GM12892 (cell line): ENCODE results near the gene PDIA6.
"Not testable (repeated sequence)": the region's sequence is repeated elsewhere in the genome, so short reads cannot be mapped to it uniquely, and the experiment has no call there.

Source experiments
- DNase-seq: peaks from one replicate; pipeline ENCODE4 v3.0.0; 2011; ENCODE audit not compliant: insufficient read length
- FAIRE-seq: peaks from 2 replicates; lab custom pipeline; 2011; peaks lifted over from hg19 to GRCh38; lab: Jason Lieb, UNC
- POLR2A ChIP-seq: IDR thresholded peaks from 2 replicates; pipeline ENCODE4 v1.6.1; 2011; ENCODE audit warnings: low read depth, low read length, control low read depth
- POLR2AphosphoS5 ChIP-seq: IDR thresholded peaks from 2 replicates; pipeline ENCODE4 v1.6.1; 2011; ENCODE audit warnings: low read depth, low read length, control low read depth
- TAF1 ChIP-seq: IDR thresholded peaks from 2 replicates; pipeline ENCODE4 v1.6.1; 2011; ENCODE audit warnings: low read depth, mild to moderate bottlenecking, control low read depth, low read length, borderline replicate concordance

The PDIA6 gene

DNA sequence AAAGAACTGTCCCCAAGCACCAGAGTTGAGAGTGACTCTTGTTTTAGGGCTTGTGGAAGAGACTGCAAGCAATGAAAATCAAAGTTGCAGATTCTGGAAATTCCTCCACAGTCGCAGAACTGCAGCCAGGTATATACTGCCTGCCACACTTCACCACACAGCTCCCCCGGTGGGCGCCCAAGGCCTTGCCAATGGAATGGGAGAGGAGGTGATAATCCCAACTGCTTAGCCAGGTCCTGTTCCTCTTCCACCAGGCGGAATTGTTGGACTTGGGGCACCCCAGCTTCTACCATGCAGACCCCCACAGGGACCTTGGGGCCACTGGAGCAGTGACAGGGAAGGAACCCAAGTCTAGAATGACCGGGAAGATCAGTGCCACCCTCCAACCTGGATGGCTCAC is 4.8 kb upstream of the PDIA6 start:
- no peak for DNase-seq
- TF ChIP-seq POLR2AphosphoS5 = no peak
- TF ChIP-seq POLR2A = no peak
- no peak for TF ChIP-seq TAF1
- FAIRE-seq = no peak

- DNase-seq = no peak
- FAIRE-seq = no peak
- TF ChIP-seq TAF1 (no peak), POLR2AphosphoS5 (no peak), POLR2A (no peak)
These were observed 2.2 kb upstream of the PDIA6 start for GRCh38 chr2:10814571-10815331.

DNA sequence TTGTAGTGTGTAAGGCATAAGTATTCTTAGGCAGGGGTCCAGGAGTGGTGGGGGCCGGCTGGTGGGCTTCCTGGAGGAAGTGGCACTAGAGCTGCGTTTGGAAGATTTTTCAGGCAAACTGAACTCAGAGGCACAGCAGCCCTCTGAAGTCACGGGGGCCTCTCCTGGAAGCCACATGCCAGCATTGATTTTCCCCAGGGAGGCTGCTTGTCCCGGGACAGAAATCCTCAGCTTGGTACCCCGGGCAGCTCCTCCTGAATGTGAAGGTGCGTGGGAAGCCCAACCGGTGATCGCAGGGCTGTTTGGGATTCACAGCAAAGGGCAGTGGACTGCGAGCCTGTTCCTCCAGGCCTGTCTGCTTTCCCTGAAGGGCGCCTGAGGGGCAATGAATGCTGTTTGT is 1.6 kb upstream of the PDIA6 start:
- no peak for DNase-seq
- FAIRE-seq = no peak
- TF ChIP-seq POLR2AphosphoS5 = no peak
- no peak for TF ChIP-seq TAF1
- no peak for TF ChIP-seq POLR2A

DNA sequence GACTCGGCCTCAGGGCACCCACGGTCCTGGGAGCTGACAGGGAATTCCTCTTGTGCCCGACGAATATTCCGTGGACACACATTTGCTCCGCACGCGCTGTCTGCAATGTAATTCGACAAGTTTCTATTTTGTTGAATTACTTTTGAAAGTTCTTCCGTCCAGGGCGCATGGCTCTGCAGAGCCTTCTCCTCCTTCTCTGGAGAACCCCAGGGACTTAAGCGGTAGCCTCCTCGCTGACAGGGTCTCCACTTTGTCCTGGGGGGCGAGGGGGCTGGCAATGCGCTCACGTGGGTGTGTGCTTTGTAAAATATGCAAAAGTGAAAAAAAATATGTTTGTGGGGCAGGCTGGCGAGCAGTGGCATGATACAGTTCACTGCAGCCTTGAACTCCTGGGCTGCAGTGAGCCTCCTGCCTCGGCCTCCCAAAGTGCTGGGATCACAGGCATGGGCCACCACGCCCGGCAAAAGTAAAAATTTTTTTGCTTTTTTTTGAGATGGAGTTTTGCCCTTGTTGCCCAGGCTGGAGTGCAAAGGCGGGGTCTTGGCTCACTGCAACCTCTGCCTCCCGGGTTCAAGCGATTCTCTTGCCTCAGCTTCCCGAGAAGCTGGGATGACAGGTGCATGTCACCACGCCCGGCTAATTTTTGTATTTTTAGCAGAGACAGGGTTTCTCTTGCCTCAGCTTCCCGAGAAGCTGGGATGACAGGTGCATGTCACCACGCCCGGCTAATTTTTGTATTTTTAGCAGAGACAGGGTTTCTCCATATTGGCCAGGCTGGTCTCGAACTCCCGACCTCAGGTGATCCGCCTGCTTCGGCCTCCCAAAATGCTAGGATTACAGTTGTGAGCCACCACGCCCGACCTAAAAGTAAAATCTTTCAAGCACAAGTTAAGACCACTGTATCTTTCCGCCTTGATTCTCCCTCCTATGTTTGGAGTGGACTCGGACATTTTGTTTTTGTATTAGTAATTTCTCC is 866 bp upstream of the PDIA6 start:
- DNase-seq, FAIRE-seq: not testable (repeated sequence)

DNA sequence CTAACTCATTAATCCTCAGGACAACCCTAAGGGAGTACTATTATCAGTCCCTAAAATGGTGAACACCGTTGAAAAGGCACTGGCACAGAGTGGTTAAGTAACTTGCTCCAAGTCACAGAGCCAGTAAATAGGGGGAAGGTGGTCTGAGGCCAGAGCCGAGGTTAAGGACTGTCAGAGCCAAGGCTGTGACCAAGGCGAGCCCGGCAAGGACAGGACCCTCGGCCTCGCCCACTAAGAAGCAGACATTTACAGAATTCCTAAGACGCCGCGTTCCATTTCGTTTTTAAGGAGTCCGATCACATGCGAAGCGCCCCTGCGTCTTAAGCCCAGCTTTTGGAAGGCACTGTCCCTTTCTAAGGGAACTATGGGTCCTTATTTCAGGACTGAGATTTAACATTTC is 1.1 kb downstream of the PDIA6 start:
- no peak for FAIRE-seq
- TF ChIP-seq POLR2AphosphoS5 (no peak), POLR2A (no peak), TAF1 (no peak)
- DNase-seq = no peak

GRCh38 chr2:10810202-10811161 is 2.1 kb downstream of the PDIA6 start:
- no peak for DNase-seq
- TF ChIP-seq POLR2AphosphoS5 (no peak), POLR2A (peak; percentile 21; the same call in 1 of the 2 replicates), TAF1 (no peak)
- peak; percentile 62 for FAIRE-seq

GRCh38 chr2:10806543-10806942 is 6.0 kb downstream of the PDIA6 start:
- DNase-seq = no peak
- no peak for FAIRE-seq
- no peak for TF ChIP-seq TAF1
- no peak for TF ChIP-seq POLR2A
- TF ChIP-seq POLR2AphosphoS5 = no peak

DNA sequence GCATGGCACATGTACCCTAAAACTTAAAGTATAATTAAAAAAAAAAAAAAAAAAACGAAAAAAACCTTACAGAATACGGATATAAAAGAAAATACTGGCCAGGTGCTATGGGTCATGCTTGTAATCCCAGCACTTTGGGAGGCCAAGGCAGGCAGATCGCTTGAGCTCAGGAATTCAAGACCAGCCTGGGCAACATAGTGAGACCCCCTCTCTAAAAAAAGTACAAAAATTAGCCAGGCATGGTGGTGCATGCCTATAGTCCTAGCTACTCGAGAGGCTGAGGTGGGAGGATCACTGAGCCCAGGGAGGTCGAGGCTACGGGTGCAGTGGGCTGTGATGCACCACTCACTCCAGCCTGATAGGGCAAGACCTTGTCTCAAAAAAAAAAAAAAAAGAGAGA is 6.6 kb downstream of the PDIA6 start:
- not testable (repeated sequence) for DNase-seq, FAIRE-seq

- TF ChIP-seq TAF1 = no peak
- no peak for TF ChIP-seq POLR2A
- no peak for TF ChIP-seq POLR2AphosphoS5
- no peak for DNase-seq
- no peak for FAIRE-seq
These were observed 9.9 kb downstream of the PDIA6 start for GRCh38 chr2:10802657-10803056.

DNA sequence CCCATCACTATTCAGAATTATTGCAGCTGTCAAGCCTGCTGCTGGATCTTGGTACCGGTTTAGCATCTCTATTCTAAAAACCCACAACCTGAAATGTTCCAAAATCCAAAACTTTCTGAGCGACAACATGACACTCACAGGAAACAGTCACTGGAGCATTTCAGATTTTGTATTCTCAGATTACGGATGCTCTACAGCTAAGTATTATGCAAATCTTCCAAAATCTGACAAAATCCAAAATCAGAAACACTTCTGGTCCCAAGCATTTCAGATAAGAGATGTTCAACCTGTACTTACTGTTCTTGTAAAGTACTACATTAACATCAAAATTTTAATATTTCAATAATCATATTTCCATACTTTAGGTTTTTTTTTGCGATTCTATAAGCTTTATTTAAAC is 12.4 kb downstream of the PDIA6 start:
- FAIRE-seq (peak; percentile 24), DNase-seq (no peak)
- TF ChIP-seq POLR2A = no peak
- no peak for TF ChIP-seq POLR2AphosphoS5
- no peak for TF ChIP-seq TAF1

GRCh38 chr2:10798783-10799182 is 13.8 kb downstream of the PDIA6 start:
- no peak for TF ChIP-seq TAF1
- no peak for TF ChIP-seq POLR2AphosphoS5
- no peak for TF ChIP-seq POLR2A
- FAIRE-seq (no peak), DNase-seq (no peak)
